Stimulated activated CD4-positive, alpha-beta T cell treated with anti-CD3 and anti-CD28 coated beads, Interleukin-4, amount 100 ng/mL, for 4 hours (primary cell): ENCODE measurements around the gene RACK1.
"Not testable (repeated sequence)": the region's sequence is repeated elsewhere in the genome, so short reads cannot be mapped to it uniquely, and the experiment has no call there.

Experiments used
- DNase-seq, 2 experiments: peaks; one replicate each; pipeline ENCODE4 v3.0.0-alpha.2; 2020

Gene RACK1

DNA sequence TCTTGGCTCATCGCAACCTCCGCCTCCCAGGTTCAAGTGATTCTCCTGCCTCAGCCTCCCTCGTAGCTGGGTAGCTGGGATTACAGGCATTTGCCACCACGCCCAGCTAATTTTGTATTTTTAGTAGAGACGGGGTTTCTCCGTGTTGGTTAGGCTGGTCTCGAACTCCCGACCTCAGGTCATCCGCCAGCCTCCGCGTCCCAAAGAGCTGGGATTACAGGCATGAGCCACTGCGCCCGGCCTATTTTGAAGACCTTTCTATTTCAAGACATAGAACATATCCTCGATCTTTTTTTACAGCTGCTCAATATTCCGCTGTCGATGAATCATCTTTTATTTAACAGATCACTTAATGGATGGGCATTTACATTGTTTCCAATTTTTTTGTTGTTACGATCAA is 33.0 kb downstream of the RACK1 start:
- not testable (repeated sequence) for DNase-seq

DNA sequence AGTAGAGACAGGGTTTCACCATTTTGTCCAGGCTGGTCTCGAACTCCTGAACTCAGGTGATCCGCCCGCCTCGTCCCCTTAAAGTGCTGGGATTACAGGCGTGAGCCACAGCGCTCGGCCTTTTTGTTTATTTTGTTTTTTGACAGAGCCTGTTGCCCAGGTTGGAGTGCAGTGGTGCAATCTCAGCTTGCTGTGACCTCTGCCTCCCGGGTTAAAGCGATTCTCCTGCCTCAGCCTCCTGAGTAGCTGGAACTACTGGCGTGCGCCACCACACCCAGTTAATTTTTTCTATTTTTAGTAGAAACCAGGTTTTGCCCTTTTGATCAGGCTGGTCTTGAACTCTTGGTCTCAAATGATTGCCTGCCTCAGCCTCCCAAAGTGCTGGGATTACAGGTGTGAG is 33.6 kb downstream of the RACK1 start:
- not testable (repeated sequence) for DNase-seq

GRCh38 chr5:181209006-181209405 is 34.7 kb downstream of the RACK1 start:
- DNase-seq = not testable (repeated sequence)

DNA sequence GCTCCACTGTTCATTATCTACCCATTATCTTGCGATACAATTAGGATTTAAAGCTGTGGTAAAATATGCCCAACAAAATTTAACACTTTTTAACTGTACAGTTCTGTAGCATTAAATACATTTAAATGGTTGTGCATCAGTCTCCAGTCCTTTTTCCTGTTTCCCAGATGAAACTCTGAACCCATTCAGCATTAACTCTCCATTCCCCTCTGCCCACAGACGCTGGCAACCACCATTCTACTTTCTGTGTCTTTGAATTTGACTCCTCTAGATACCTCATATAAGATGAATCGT is 35.8 kb downstream of the RACK1 start:
- DNase-seq = no peak

- peak; percentile 85 to 93 for DNase-seq
These were observed 36.3 kb downstream of the RACK1 start for GRCh38 chr5:181207214-181207959.

DNA sequence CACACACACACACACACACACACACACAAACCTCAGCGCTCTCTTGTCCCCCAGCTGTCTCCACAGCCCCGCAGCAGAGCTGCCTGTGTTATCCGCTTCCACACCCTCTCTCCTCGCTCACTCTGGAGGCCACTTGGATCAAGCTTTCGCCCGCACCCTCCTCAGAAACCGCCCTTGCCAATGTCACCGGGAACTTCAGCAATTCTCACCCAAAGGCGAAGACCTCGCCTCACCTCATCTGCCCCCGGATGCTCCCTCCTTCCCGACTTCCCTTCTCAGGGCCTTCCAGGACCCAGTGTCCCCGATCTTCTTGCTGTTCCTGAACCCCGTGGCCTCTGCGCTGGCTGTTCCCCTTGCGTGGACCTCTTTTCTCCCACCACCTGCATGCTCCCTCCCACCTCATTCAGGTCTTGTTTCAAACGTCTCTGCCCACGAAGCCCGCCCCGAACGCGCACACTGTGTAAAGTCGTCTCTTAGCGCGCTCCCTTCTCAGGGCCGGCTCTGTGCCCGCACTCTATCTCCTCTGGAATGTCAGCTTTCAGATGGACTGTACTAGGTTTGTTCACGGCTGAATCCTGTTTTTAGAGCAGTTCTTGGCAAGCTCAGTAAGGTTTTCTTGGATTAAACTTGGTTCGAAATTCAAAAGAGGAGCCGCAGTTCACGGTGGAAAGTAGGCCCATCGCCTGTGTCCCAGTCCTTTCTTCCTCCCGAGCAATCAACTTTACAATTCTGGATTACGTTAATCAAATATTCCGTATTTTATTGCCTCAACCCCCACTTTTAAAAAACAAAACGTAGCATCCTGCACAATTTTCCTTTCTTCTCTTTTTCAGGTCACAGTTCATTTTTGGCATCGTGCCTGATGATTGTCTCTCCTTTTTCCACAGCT is 37.7 kb downstream of the RACK1 start:
- DNase-seq = peak; percentile 30 to 34

DNA sequence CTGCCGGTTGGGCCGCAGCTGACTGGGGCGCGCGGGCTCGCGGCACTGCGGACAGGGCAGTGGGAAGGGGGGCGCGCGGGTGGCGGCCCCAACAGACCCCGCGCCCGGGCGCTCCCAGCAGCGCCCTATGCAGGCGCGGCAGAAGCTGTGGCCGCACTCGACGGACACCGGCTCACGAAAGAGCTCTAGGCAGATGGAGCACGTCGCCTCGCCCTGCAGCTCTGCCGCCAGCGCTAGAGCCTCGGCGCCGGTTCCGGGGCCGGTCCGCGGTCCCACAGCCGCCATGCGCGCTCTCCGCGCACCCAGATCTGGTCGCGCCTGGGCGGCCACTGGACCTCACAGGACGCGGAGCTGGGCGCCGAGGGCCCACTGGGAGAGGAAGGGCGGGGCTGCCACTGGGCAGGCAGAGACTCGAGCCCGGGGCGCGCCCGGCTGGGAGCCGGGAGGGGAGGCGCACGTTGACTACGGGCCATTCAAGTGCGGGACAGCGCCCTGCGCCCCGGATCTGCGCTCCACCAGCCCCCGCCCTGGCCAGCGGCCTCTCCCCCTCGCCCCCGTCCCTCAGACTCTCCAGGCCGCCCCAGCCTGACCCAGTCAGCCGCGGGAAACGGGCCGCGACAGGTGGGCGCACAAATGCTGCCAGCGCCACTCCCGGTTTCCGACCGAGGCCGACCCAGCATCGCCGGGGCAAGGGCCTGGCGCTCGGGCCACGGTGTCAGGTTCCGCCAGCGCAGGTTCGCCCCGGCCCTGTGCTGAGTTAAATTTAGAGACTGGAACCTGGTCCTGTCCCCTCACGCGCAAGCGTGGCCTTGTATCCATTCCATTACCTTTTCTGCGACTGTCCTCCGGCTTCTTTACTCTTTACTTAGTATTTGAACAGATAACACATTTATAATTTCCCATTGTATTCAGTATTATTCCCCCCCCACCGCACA is 38.6 kb downstream of the RACK1 start, which contains the start of gene TRIM7:
Gene TRIM7 (minus strand): TSS at position 371 of the 935 bp plus-strand sequence. CDS start 86 bp downstream, at position 285.
- DNase-seq = peak in 1 of 2 experiments; percentile 34

- DNase-seq = no peak
These were observed 39.4 kb downstream of the RACK1 start for GRCh38 chr5:181204113-181204825.

DNA sequence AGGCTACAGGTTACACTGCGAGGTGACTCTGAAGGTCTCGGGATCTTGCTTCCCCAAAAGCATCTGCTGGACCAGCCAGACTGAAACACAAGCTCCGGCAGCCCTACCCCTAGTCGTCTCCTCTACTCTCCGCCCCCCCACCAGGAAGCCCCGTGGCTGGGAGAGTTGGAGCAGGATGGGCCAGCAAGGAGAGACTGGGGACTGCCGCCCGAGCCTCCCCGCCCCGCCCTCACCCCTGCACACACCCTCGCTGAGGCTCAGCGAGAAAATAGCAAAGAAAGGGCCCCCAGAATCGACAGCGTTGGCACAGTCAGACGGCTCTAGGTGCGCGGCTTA is 40.0 kb downstream of the RACK1 start:
- no peak for DNase-seq

DNA sequence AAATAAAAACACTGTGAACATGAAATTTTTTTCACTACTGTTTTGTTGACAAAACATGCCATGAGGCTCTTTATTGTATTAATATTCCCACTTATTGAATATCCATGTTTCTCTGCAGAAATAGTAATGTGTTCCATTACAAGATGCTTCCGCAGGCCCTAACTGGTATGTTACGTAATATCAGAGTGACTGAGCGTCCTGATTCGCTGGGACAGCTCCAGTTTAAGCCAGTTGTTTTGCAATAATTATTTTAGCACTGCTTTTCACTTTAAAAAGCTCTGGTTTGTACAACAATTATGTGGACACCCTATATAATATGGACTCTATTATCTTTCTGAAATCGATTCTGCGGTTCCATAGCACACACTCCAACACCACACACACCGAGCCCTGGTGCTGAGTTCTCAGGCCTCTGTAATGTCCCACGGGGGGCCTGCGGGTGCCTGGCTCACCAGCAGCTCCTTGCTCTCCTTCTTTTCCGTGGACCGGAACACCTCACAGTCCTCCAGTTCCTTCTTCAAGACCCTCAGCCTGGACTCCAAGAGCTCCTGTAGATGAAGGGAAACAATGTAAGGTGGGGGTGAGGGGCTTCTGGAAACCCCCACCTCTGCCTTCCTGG is 40.5 kb downstream of the RACK1 start:
- no peak for DNase-seq

- DNase-seq = no peak
These were observed 42.9 kb downstream of the RACK1 start for GRCh38 chr5:181200816-181201215.

- no peak for DNase-seq
These were observed 43.6 kb downstream of the RACK1 start for GRCh38 chr5:181199881-181200638.

- no peak for DNase-seq
These were observed 44.7 kb downstream of the RACK1 start for GRCh38 chr5:181198905-181199519.

GRCh38 chr5:181198106-181198685 is 45.5 kb downstream of the RACK1 start:
- DNase-seq = no peak

DNA sequence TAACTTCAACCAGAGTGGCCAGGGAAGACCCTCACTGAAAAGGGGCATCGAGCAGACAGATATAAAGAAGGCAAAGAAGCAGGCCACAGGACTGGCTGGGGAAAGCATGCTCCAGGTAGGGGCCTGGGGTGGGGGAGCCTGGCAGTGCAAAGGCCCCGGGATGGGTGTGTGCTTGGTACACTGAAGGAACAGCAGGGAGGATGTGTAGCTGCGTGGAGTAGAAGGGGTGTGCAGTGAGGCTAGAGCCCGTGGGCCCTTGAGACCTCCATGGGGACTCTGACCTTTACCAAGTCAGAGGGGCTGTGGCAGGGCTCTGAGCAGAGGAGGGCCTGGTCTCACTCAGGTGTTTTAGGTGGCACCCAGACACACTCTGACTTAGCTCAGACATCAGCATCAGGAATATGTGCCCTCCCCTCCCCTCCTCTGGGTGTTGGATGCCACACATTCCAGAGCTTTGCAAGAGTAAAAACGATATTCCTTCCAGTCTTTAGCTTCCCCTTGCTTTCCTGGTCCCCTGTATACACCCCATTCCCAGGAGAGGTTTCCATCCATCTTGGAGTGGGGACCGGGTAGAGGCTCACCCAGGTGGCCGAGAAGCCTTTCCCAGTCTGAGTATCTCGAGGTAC is 46.3 kb downstream of the RACK1 start:
- DNase-seq = no peak

DNA sequence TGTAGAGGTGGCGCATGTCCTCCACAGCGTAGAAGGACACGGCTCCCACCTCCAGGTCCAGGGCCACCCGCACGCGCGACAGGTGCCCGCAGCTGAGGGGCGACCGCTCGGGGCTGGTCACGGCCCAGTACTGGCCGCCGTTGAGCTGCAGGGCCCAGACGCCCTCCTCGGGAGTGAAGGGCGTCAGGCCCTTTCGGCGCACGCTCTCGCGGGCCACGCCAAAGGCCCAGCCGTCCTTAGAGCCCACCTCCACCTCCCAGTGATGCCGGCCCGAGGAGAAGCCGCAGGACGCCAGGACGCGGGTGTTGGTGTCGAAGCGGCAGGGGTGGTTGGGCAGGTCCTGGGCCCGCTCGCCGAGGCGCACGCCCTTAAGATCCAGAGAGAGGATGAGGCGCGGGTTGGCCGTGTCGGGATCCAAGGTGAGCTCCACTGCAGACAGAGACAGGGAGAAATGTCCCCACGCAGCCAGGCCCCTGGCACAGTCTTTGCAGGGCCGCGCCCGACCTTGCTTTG is 48.4 kb downstream of the RACK1 start:
- no peak for DNase-seq

DNA sequence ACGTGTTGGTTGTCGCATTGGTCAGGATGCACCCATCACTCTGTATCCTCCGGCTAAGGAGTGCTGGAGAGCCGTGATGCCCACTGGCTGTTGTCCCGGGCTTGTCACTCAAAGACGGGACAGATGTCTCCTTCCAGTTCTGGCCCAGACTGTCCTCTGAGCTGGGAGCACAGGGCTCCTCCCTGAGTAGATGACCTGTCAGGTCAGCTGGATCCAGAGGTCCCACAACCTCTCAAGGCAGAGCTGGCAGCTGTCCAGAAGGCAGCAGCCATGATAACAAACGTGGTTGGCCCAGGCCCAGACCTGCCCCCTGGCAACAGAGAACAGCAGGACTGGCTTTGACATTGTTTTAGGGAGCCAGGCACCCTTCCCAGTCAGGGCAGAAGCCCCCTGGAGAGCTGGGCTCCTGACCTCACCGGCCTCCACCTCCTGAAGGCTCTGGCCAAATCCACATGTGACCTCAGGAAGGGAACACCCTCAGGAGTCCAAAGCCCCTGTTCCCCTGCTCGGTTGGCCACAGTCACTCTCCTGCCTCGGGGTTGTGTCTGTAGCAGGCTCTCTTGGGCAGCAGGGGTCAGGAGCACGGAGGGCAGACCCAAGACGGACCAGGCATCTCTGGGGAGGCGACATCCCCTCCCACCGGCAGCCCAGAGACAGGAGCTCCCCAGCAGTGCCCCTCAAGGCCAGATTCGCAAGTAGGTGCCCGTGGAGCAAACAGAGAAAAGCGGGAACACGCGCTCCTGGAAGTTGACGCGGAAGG is 49.0 kb downstream of the RACK1 start:
- DNase-seq = no peak

- no peak for DNase-seq
These were observed 50.0 kb downstream of the RACK1 start for GRCh38 chr5:181193656-181194055.
